Measurements from ENCODE around the gene ECHS1.
A peak's percentile ranks its signal among the peaks of the same experiment; 100 is the strongest.

The ECHS1 gene

GRCh38 chr10:133359554-133359971 lies 13.6 kb downstream of the ECHS1 start:
- no peak for DNase-seq (ENCODE audit: low read depth in 4 of 4, low spot score in 1 of 4)

DNA sequence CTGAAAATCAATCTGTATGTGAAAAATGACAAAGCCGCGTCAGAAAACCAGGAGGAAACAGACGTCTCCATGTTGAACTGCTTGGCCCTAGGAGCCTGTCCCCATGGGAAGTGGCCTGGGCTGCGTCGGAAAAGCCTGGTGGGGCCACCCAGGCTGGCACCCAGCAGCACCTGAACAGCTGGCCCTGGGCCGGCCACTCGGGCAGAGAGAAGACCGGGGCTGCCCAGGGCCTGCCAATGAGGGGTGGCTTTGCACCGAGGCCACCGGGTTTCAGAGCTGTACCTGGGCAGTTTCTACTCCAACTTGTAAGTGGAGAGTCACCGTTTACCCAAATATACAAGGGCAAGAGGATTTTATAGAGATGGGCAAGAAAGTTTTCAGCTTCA lies 14.2 kb downstream of the ECHS1 start:
- no peak for DNase-seq (ENCODE audit: low read depth in 4 of 4, low spot score in 1 of 4)

DNA sequence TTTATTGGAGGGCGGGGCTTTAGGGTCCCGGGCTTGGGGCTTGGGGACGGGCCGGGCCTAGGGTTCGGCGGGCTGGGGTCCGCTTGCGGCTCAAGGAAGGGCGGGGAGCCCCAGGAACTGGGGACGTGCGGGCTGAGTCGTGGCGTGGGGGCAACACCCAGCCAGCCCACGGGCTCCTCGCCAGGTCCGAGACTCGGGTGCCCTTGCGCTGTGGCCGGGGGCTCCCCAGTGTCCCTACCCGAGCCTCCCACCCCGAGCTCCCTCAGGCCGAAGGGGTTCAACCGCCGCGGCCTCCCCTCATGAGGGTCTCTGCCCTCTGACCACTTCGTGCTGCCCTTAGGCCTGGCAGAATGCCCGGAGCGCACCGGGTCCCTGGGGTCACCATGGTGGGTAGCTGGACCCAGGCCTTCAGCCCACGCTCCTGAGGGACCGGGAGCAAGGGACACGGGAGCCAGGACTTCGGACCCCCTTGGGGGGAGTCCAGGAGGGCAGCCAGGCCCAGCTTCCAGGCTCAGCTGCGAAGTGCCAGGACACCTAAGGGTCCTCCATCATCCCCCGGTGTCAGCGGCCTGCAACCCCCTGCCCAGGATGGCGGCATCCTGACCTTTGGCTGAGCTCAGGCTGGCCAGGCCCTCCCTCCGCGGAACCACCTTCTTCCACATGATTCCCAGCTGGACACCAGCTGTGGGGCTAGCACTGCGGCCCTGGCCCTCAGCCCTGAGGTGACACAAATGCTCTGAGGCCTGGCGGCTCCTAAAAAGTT lies 14.8 kb downstream of the ECHS1 start:
- DNase-seq (ENCODE audit: low read depth in 4 of 4, low spot score in 1 of 4) = no peak

- peak; percentile 40 to 70 (median 52) for DNase-seq (ENCODE audit: low read depth in 4 of 4, low spot score in 1 of 4)
These were observed 15.6 kb downstream of the ECHS1 start, which contains the start of gene FUOM for GRCh38 chr10:133357285-133358161. Gene FUOM (minus strand): TSS chr10:133358019. CDS start chr10:133358007, 12 bp downstream.

- no peak for DNase-seq (ENCODE audit: low read depth in 4 of 4, low spot score in 1 of 4)
These were observed 16.4 kb downstream of the ECHS1 start for GRCh38 chr10:133356549-133357284.

DNA sequence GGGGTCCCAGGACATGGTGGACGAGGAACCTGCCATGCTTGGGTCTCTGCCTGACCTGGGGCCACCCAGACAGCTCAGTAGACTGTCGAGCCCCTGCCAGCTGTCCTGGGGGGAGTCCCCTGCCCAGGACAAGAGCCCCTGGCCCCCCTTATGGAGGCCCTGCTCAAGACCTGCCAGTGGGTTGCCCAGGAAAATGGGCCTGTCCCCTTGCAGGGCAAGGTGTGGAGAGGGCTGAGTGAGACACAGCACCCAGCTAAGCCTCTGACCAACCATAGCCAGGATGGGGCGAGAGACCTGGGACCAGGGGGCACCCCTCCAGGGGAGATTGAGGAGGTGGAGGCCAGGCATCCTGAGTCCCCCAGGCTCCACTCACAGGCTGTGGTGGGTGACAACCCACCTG lies 17.2 kb downstream of the ECHS1 start:
- DNase-seq (ENCODE audit: low read depth in 4 of 4, low spot score in 1 of 4) = no peak

DNA sequence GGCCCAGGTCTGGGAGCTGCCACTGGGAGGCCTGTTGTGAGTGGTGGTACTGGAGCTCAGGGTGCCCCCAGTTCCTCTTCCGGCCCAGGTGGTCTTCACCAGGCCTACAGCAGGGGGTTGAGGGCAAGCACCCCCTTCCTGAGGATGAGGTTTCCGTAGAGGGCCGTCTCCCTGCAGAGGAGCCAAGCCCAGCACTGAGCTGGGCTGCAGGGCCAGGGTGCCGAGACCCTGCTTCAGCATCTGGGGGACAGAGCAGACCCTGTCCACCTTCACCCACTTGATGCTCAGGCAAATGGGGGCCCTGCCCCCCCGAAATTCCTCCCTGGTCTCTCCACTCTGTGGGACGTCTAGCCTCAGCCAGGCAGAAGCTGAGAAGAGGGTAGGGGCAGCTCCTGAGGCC lies 17.9 kb downstream of the ECHS1 start:
- no peak for DNase-seq (ENCODE audit: low read depth in 4 of 4, low spot score in 1 of 4)

DNA sequence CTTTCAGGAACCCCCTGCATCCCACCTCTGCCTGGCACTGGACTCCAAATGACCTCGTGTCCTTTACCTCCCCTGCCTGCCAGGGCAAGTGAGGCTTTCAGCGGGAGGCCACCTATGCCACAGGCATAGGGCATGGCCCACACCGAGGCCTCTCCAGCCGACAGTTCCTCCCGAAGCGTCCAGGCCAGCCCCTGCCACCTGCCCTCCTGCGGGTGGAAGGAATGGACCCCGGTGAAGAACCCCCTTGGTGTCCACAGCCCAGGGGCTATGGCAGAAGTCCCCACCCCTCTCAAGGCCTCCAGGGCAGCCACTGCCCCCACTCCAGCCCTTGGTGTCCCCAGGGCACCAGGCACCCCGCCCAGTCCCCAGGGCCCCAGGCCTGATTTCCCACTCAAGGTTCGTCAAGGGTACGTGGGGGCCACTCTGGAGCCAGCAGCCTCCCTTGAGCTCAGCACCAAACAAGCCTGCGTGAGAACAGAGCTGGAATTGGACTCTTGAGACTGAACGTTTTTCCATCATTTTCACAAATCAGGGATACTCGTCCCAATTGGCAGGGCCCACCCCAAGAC lies 18.4 kb downstream of the ECHS1 start:
- no peak for DNase-seq (ENCODE audit: low read depth in 4 of 4, low spot score in 1 of 4)

DNA sequence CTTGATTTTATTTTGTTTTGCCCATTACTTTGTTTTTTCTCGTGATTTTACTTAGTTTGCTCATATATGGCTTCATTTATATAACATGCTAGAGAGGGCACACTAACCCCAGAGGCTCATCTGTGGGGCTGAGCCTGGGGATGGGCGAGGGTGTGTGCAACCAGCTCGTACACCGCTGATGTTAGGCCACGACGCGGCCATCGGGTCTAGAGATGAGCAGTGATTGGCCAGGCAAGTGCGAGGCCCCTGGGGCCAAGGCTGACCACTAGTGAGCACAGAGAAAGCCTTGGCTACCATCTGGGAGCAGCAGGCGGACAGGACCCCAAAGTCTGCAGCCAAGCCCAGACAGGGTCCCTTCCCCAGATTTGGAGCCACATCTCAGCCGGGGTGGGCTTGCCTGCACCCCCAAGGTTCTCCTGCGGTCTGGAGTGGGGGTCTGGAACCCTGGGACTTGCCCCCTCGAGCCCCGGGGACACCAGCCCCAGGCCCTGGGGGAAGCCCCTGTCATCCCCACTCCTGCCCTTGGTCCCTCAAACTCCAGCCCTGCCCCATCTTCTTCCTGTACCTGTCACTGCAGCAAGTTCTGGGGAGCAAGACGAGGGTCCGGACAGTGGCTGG lies 19.1 kb downstream of the ECHS1 start:
- DNase-seq (ENCODE audit: low read depth in 4 of 4, low spot score in 1 of 4) = no peak

DNA sequence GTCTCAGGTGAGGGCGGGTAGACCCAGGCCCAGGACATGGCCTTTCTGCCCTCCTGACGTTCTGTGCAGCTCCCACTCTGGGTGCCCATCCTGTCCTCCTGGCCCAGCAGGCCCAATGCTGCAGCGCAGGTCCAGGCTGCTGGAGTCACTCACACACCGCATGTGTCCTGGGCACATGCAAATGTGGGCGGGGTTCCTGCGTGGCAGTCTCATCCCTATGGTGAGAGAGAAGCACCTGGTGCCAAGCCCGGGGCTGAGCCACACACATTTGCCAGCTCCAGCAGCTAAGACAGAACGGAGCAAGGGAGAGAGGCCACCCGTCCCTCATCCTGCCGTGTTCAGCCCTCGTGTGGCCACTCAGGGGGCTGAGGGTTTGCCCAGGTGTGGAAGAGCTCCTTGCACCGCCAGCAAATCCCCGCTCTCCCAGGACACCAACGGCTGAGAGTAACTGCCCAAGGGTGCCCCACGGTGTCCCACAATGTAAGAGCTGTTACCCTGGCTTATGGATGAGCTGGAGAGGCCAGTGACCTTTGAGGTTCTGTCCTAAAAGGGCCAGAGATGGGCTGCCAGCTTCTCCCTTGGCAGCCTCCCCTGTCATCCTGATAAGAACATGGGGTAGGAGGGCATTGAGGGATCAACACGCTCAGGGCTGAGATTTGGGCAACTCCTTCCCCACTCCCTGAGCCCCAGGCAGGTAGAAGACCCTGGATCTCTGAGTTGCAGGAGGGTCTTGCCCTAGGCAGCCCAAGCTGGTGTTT lies 19.8 kb downstream of the ECHS1 start:
- DNase-seq (ENCODE audit: low read depth in 4 of 4, low spot score in 1 of 4) = no peak

- DNase-seq (ENCODE audit: low read depth in 4 of 4, low spot score in 1 of 4) = no peak
These were observed 21.5 kb downstream of the ECHS1 start for GRCh38 chr10:133351408-133352318.

DNA sequence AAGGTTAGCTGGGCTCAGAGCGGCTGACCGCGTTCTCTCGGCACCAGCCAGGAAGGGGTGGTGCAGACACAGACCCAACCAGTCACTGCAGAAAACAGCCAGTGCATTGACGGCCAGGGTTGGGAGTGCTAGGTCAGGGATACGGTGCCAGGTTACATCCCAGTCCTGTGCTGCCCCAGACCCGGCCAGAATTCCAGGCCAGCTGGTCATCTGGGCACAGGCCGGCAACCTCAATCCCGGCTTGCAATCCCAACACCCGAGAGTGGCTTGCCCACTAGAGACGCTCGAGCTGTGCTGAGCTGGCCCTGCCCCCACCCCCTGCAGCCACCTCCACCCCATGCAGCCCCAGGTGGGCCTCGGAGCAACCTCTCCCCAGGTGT lies 22.2 kb downstream of the ECHS1 start:
- DNase-seq (ENCODE audit: low read depth in 4 of 4, low spot score in 1 of 4) = no peak

- no peak for DNase-seq (ENCODE audit: low read depth in 4 of 4, low spot score in 1 of 4)
These were observed 22.7 kb downstream of the ECHS1 start for GRCh38 chr10:133350283-133350949.

- DNase-seq (ENCODE audit: low read depth in 4 of 4, low spot score in 1 of 4) = no peak
These were observed 23.6 kb downstream of the ECHS1 start for GRCh38 chr10:133349577-133350011.

- DNase-seq (ENCODE audit: low read depth in 4 of 4, low spot score in 1 of 4) = no peak
These were observed 24.0 kb downstream of the ECHS1 start for GRCh38 chr10:133349160-133349568.

DNA sequence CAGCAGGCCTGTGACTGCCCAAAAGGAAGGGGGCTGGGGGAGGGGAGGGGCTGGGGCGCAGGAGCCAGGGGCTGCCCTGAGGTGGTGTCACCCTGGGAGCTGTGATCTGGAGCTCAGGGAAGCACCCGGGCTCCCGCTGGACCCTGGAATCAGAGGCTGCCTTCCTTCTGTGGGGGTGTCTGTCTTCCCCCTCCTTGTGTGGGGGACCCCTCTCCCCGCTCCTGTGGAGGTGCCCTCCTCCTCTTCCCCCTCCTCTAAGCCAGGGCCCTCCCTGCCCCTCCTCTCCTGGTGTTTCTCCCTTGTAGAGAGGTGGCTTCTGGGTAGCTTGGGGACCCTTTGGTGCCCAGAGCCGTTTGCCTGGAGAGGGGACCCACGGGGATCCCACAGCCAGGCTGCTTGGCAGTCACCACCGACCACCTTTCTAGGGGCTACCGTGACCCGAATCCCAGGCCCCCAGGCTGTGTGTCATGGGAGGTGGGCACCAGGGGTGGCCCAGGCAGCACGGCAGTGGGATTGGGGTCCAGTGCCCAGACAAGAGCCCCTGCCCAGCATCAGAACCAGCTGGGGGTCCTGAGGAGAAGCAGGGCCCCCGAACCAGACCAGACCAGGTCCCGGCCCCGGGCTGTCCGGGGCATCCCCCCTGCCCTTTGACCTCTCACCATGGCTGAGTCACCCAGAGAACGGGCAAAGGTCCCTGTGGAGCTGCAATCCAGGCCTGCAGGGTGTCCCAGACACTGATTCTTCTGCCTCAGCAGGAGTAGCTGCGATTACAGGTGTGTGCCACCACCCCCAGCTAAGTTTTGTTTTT lies 25.2 kb downstream of the ECHS1 start:
- DNase-seq (ENCODE audit: low read depth in 4 of 4, low spot score in 1 of 4) = no peak

DNA sequence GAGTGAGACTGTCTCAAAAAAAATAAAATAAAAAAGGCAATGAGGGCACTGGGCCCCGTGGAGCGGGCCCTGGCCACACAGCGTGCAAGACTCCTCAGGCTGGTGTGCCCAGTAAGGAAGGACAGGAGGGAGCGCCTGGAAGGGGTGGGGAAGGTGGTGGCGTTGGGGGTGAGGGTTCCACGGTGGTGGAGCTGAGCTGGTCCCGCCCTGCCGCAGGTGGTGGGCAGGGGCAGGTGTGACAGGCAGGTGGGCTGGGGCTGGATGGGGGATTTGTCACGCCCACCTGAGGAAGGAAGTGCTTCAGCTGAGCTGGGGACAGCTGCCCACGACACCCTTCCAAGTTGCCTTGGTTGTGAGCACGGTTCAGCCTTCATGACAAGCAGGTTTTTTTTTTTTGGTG lies 26.7 kb downstream of the ECHS1 start:
- no peak for DNase-seq (ENCODE audit: low read depth in 4 of 4, low spot score in 1 of 4)

GRCh38 chr10:133344236-133344635 lies 28.9 kb downstream of the ECHS1 start:
- no peak for DNase-seq (ENCODE audit: low read depth in 4 of 4, low spot score in 1 of 4)

Measured in stimulated activated CD4-positive, alpha-beta T cell treated with anti-CD3 and anti-CD28 coated beads, Interleukin-1b, Interleukin-23, amount 100 ng/mL, for 24 hours (primary cell).